ENCODE data around the gene KRT72. TPM values are rescaled to one million over a fixed set of nuclear protein-coding genes. Genes with fewer than 3 reads are reported as not detected.

KRT72 gene
- total RNA-seq, 2 experiments from 2014 or later: not detected

DNA sequence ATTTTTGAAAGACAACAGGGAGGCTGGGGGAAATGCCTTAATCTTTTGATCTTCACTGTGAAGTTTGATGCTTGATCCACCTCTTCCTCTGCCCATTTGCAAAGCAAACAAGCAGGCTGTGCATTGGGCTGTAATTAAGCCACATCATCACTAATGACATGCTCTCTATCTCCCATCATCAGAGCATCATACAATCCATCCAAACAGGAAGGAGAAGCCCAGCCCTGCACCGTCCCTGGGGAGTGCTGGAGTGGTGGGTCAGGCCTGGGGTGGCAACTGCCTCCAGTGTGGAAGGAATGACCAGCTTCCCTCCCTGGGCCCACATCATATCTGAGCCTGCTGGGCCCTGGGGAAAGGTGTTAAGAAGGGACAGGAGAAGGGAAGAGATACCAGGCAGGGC lies 20.8 kb downstream of the KRT72 start:
- Mint-ChIP-seq H3K4me1 (peaks cover 3% of the 10 kb centered on the region), H3K36me3 (ENCODE audit: low read depth) (no peaks in the 10 kb centered on the region), H3K9me3 (no peaks in the 10 kb centered on the region), H3K4me3 (no peak overlapping the region), H3K27me3 (peaks cover 9% of the 10 kb centered on the region), H3K27ac (no peak overlapping the region)
- CTCF ChIA-PET: interaction anchor here (9.1 to 11.7 kb wide), 2 partner anchors 292 to 299 kb away, joined by 100 to 134 read pairs; no protein-coding TSS in a partner anchor
- no peak for DNase-seq
- POLR2A ChIA-PET: no interaction called here

DNA sequence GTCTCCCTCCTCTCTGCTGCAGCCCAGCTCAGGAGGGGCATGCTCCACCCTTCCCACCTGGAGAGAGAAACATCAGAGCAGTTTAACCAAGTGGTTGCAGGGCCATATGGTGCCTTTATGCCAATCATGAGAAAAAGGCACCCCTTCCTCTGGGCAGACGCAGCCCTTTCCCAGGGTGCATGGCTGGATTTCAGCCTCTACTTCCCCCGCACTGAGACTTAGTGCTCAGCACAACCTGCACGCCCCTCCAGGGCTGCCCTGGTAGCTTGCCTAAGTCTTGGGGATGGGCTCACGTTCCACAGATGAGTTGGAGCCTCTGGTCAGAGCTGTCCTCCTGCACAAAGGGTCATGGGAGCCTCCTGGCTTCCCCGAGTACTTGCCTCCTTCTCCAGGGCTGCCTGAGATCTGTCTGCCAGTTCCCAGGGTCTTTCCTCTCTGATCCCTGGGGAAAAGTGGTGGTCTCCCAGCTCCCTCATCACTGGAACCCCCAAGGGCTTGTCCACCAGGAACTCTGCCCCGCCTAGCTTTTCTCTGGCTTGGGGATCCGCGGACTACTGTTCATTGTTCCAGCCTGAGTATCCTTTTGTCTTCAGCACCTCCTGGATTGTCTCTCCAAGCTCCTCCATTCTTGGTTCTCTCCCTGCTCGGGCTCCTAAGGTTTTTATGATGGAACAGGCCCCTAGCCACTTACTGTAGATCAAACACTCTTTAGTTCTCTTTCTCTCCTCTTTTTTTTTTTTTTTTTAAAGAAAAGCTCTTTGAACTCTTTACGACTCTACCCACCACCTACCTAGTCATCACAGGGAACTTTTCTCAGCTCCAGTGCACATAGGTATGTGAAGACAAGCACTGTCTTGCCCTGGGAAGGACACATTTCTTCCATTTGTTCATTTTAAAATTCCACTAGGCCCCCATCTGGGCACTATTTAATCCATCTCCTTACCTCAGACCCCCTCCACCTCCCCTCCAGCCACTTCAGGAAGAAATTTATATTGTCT lies 21.5 kb downstream of the KRT72 start:
- Mint-ChIP-seq H3K27me3 (peaks cover 9% of the 10 kb centered on the region), H3K36me3 (ENCODE audit: low read depth) (no peaks in the 10 kb centered on the region), H3K4me3 (no peak overlapping the region), H3K9me3 (no peaks in the 10 kb centered on the region), H3K4me1 (no peaks in the 10 kb centered on the region), H3K27ac (no peak overlapping the region)
- CTCF ChIA-PET: interaction anchor here (0.7 to 11.7 kb wide), 3 partner anchors 163 to 300 kb away, joined by 5 to 134 read pairs (median 100); no protein-coding TSS in a partner anchor
- POLR2A ChIA-PET: no interaction called here
- DNase-seq: no peak

DNA sequence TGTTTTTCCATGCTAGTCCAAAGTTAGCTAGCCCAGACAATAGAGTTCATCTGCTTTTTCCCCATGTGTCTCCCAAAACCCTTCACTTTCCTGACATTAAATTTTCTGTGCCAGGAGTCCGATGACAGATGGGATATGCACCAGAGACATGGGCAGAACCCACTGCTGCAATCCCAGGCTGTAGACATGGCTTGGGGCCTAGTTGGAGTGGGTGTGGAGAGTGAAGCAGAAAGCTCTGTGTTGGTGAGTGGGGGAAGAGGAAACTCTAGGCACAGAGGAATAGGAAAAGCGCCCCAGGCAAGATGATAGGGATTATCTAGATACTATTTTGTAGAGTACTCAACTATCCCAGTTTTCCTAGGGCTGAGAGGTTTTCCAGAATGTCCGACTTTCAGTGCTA lies 22.8 kb downstream of the KRT72 start:
- H3K4me3 Mint-ChIP-seq: no peak overlapping the region
- H3K36me3 Mint-ChIP-seq (ENCODE audit: low read depth): no peaks in the 10 kb centered on the region
- CTCF ChIA-PET: interaction anchor here (9.1 to 11.7 kb wide), 2 partner anchors 294 to 301 kb away, joined by 100 to 134 read pairs; no protein-coding TSS in a partner anchor
- H3K9me3 Mint-ChIP-seq: no peaks in the 10 kb centered on the region
- no peak for DNase-seq
- H3K27ac Mint-ChIP-seq: no peak overlapping the region
- POLR2A ChIA-PET: no interaction called here
- H3K4me1 Mint-ChIP-seq: no peaks in the 10 kb centered on the region
- peaks cover 9% of the 10 kb centered on the region for H3K27me3 Mint-ChIP-seq

DNA sequence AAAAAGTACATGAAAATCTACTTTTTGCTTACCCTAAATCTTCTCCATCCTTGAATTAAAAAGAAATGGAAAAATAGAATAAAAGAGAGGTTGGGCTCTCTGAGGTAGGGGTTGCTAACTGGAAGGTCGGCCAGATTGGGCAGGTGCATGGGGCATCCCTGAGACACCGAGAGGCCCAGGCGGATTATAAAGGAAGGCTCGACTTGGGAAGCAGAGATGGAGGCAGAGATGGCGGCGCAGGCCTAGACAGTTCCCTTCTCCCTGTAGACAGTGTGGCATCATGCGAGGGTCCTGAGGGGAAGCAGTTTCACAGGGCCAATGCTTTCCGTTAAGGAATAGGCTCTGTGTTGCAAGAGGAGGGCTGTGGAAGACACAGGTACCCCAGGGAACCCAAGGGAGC lies 23.9 kb downstream of the KRT72 start:
- H3K4me3 Mint-ChIP-seq: no peak overlapping the region
- CTCF ChIA-PET: interaction anchor here (1.0 to 11.7 kb wide), 2 partner anchors 293 to 302 kb away, joined by 3 to 134 read pairs; no protein-coding TSS in a partner anchor
- POLR2A ChIA-PET: no interaction called here
- no peaks in the 10 kb centered on the region for H3K36me3 Mint-ChIP-seq (ENCODE audit: low read depth)
- peaks cover 13% of the 10 kb centered on the region for H3K27me3 Mint-ChIP-seq
- H3K4me1 Mint-ChIP-seq: no peaks in the 10 kb centered on the region
- no peak for DNase-seq
- no peak overlapping the region for H3K27ac Mint-ChIP-seq
- H3K9me3 Mint-ChIP-seq: no peaks in the 10 kb centered on the region

DNA sequence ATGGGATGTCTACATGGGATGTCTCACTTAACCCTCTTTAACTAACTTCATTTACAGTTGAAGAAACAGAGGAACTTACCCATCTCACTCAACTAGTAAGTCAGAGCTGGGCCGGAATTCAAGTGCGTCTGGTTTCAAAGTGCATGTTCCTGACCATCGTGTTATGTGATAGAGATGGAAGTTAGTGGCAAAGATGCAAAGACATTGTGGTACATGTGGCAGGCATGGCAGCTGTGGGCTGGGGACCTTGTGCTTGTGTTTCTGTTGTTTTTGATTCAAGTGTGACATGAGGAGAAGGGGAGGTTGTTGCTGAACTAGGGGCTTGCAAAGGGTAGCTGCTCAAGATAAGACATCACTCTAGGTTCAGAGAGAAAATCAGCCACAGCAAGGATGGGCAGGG lies 25.3 kb downstream of the KRT72 start:
- no peak overlapping the region for H3K27ac Mint-ChIP-seq
- POLR2A ChIA-PET: no interaction called here
- DNase-seq: no peak

DNA sequence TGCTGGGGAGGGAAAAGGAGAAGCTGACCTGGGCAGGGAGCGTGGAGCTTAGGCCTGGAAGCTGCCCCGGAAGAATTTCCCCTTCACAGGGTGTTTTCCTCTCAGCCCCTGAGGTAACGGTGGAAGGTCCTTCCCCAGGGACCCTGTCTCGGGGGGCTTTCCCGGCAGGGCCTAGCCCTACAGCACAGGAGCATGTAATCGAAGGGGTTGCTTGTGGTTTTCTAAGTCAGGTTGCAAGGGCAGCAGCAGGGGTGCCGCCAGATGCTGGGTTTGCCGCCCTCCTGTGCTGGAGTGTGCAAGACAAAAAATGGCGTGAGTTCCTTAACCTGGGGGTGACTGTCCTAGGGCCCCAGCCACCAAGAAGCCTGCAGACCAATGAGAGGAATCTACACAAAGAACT lies 26.0 kb downstream of the KRT72 start:
- no peak overlapping the region for H3K4me3 Mint-ChIP-seq
- no peaks in the 10 kb centered on the region for H3K36me3 Mint-ChIP-seq (ENCODE audit: low read depth)
- H3K27ac Mint-ChIP-seq: no peak overlapping the region
- no peaks in the 10 kb centered on the region for H3K4me1 Mint-ChIP-seq
- H3K9me3 Mint-ChIP-seq: no peaks in the 10 kb centered on the region
- CTCF ChIA-PET: interaction anchor here (1.4 kb wide), 1 partner anchor 295 kb away, joined by 5 read pairs; no protein-coding TSS in a partner anchor
- H3K27me3 Mint-ChIP-seq: peaks cover 11% of the 10 kb centered on the region
- POLR2A ChIA-PET: no interaction called here
- DNase-seq: no peak

More for the DNA sequence above, 25.3 kb downstream of the KRT72 start:
- CTCF ChIA-PET: interaction anchor here (1.0 to 11.7 kb wide), 2 partner anchors 303 to 309 kb away, joined by 3 to 134 read pairs; no protein-coding TSS in a partner anchor
- Mint-ChIP-seq H3K4me3 (no peak overlapping the region), H3K9me3 (no peaks in the 10 kb centered on the region), H3K36me3 (ENCODE audit: low read depth) (no peaks in the 10 kb centered on the region), H3K27me3 (peaks cover 11% of the 10 kb centered on the region), H3K4me1 (no peaks in the 10 kb centered on the region)

DNA sequence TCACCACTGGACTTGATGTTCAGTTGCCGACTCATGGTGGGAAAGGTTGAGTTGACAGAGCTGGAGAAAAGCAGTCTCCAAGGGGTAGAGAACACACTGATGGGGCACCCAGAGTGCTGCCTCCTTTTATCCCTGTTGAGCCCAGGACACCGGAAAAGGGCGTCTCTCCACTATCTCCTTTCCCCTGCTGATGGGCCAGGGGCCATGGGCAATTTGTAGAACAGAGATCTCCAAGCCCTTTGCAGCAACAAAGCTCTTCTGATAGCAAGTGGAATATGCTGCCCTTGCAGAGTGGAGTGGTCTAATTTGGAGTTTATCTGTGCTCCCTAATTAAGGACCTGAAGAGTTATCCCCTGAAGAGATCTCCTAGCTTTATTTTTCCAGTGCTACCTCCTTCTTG lies 27.5 kb downstream of the KRT72 start, which contains the start of gene KRT74:
TSS of gene KRT74 (minus strand) at position 101 of the 400 bp plus-strand sequence. CDS start at position 35, 66 bp downstream.
- H3K9me3 Mint-ChIP-seq: no peaks in the 10 kb centered on the region
- POLR2A ChIA-PET: interaction anchor here (1.4 kb wide), 1 partner anchor 28 kb away, joined by 4 read pairs; no protein-coding TSS in a partner anchor
- no peak for DNase-seq
- peaks cover 11% of the 10 kb centered on the region for H3K27me3 Mint-ChIP-seq
- H3K36me3 Mint-ChIP-seq (ENCODE audit: low read depth): no peaks in the 10 kb centered on the region
- H3K27ac Mint-ChIP-seq: no peak within 1 kb of the TSS
- CTCF ChIA-PET: interaction anchor here (1.0 kb wide), 1 partner anchor 306 kb away, joined by 3 read pairs; no protein-coding TSS in a partner anchor
- no peak within 1 kb of the TSS for H3K4me3 Mint-ChIP-seq
- H3K4me1 Mint-ChIP-seq: no peaks in the 10 kb centered on the region

DNA sequence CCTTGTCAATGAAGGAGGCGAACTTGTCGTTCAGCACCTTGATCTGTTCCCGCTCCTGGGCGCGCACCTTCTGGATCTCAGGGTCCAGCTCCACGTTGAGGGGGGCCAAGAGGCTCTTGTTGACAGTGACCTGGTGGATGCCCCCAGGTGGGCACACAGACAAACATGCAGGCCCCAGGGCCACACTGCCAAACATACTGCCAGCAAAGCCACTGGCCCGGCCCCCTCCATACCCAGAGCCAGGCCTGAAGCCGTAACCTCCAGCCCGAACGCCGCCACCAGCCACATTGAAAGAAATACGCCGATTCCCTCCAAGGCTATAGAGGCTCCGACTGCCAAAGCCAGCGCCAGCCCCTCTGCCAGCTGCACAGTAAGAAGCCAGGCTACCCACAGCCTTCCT lies 28.0 kb downstream of the KRT72 start:
- peaks cover 11% of the 10 kb centered on the region for H3K27me3 Mint-ChIP-seq
- no peaks in the 10 kb centered on the region for H3K36me3 Mint-ChIP-seq (ENCODE audit: low read depth)
- ChIA-PET POLR2A (interaction anchor here (1.4 kb wide), 1 partner anchor 27 kb away, joined by 4 read pairs; no protein-coding TSS in a partner anchor), CTCF (interaction anchor here (1.0 kb wide), 1 partner anchor 307 kb away, joined by 3 read pairs; no protein-coding TSS in a partner anchor)
- no peak for DNase-seq
- no peaks in the 10 kb centered on the region for H3K4me1 Mint-ChIP-seq
- no peaks in the 10 kb centered on the region for H3K9me3 Mint-ChIP-seq
- H3K27ac Mint-ChIP-seq: no peak overlapping the region
- no peak overlapping the region for H3K4me3 Mint-ChIP-seq

DNA sequence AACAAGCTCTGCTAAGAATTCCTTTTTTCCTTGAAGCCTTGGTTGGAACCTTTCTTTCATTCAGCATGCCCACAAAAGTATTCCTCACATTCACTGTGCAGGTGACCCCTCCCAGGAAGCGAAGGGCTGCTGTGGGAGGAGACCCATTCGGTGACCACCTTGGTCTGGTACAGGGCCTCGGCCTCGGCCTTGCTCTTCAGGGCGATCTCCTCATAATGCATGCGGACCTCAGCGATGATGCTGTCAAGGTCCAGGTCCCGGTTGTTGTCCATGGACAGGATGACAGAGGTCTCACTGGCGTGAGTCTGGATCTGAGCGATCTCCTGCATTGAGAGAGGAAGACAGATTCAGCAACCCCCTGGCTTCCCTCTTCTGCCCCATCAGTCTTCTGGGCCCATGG lies 30.8 kb downstream of the KRT72 start:
- peaks cover 11% of the 10 kb centered on the region for H3K27me3 Mint-ChIP-seq
- H3K4me3 Mint-ChIP-seq: no peak overlapping the region
- DNase-seq: no peak
- H3K4me1 Mint-ChIP-seq: no peaks in the 10 kb centered on the region
- no peaks in the 10 kb centered on the region for H3K9me3 Mint-ChIP-seq
- CTCF ChIA-PET: interaction anchor here (1.1 kb wide), 1 partner anchor 15 kb away, joined by 3 read pairs; no protein-coding TSS in a partner anchor
- no peak overlapping the region for H3K27ac Mint-ChIP-seq
- no peaks in the 10 kb centered on the region for H3K36me3 Mint-ChIP-seq (ENCODE audit: low read depth)
- POLR2A ChIA-PET: no interaction called here

DNA sequence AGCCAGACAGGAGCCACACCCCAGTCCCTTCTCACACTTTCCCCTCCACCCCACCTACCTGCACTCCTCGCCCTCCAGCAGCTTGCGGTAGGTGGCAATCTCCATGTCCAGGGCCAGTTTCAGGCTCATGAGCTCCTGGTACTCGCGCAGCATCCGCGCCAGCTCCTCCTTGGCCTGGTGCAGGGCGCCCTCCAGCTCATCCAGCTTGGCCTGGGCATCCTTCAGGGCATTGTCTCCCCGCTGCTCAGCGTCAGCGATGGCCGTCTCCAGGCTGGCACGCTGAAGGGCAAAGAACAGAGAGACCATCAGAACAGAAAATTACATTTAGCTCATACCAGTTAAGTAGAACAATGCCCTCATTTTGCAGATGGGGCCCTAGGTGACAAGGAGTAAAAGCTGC lies 33.2 kb downstream of the KRT72 start:
- no peak for DNase-seq
- POLR2A ChIA-PET: no interaction called here
- Mint-ChIP-seq H3K4me3 (no peak overlapping the region), H3K4me1 (no peaks in the 10 kb centered on the region), H3K9me3 (no peaks in the 10 kb centered on the region), H3K27me3 (peaks cover 27% of the 10 kb centered on the region), H3K36me3 (ENCODE audit: low read depth) (no peaks in the 10 kb centered on the region), H3K27ac (no peak overlapping the region)
- CTCF ChIA-PET: no interaction called here

DNA sequence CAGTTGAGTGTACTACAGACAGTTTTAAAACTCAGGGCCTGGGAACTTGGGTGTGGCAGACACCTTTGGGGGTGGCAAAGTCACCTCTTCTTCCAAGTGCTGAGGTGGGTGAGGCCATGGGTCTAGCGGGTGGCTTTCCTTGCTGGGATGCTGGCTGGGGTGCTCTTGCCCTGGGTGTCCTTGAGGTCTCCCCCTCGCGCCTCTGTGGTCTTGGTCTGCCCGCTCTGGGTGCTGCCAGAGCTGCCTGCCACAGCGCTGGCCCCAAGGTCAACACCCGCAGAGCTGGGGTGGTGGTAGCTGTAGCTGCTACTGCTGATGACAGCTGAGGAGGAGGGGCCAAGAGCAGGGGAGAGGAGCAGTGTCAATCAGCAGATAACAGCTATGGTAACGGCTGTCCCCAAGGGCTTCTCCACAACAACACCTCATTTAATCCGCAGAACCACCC lies 34.4 kb downstream of the KRT72 start:
- no peaks in the 10 kb centered on the region for H3K36me3 Mint-ChIP-seq (ENCODE audit: low read depth)
- CTCF ChIA-PET: interaction anchor here (1.0 to 1.1 kb wide), 2 partner anchors 16 to 304 kb away, joined by 3 to 5 read pairs; no protein-coding TSS in a partner anchor
- H3K4me1 Mint-ChIP-seq: no peaks in the 10 kb centered on the region
- POLR2A ChIA-PET: no interaction called here
- H3K27me3 Mint-ChIP-seq: peaks cover 23% of the 10 kb centered on the region
- no peaks in the 10 kb centered on the region for H3K9me3 Mint-ChIP-seq
- H3K27ac Mint-ChIP-seq: no peak overlapping the region
- DNase-seq: no peak
- H3K4me3 Mint-ChIP-seq: no peak overlapping the region

DNA sequence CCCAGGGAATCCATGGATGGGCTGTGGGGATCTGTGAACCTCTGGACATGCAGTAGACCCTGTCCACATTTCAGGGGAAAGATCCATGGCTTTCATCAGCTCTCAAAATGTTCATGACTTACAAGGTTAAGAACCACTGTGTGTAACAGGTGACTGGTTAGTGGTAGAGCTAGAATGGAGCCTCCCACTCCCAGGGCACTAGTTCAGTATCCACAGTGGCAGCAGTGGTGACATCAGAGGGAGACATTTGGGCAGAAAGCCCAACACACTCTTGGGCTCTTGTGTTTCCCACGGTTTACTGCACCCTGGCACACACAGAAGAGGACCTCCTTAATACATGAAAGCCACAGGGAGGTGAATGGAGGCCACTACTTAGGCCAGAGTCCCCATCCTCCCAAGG lies 36.7 kb downstream of the KRT72 start:
- H3K9me3 Mint-ChIP-seq: no peaks in the 10 kb centered on the region
- H3K4me3 Mint-ChIP-seq: no peak overlapping the region
- H3K4me1 Mint-ChIP-seq: no peaks in the 10 kb centered on the region
- DNase-seq: no peak
- ChIA-PET POLR2A (no interaction called here), CTCF (no interaction called here)
- H3K27me3 Mint-ChIP-seq: peaks cover 31% of the 10 kb centered on the region
- no peaks in the 10 kb centered on the region for H3K36me3 Mint-ChIP-seq (ENCODE audit: low read depth)
- H3K27ac Mint-ChIP-seq: no peak overlapping the region

DNA sequence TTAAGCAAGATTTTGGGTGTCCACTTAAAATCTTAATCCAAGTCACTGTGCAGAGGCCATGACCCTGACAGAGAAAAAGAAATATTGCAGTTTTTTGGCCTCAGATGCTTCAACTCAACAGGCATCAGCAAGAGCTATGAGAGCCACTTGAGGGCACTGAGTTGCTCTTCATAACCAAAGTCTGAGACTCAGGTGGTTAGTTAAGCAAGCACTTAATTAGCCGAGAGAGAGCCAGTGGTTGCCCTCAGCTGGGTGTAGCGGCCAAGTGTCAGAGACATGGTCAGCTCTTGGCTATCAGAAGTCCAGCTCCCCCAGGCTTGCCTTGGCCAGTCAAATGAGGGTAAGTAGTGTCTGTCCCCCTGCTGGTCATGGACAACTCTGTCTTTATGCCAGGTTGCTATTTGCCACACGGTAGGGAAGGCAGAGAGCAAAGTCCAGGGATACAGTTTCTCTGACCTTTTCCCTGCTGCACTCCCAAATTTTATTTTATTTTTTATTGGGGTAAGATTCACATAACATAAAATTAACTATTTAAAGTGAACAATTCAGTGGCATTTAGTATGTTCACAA lies 39.3 kb downstream of the KRT72 start:
- DNase-seq: no peak
- H3K27me3 Mint-ChIP-seq: peaks cover 31% of the 10 kb centered on the region
- H3K27ac Mint-ChIP-seq: no peak overlapping the region
- POLR2A ChIA-PET: no interaction called here
- CTCF ChIA-PET: interaction anchor here (1.1 to 1.3 kb wide), 2 partner anchors 189 to 319 kb away, joined by 4 to 5 read pairs; no protein-coding TSS in a partner anchor
- H3K4me1 Mint-ChIP-seq: no peaks in the 10 kb centered on the region
- no peak overlapping the region for H3K4me3 Mint-ChIP-seq
- no peaks in the 10 kb centered on the region for H3K36me3 Mint-ChIP-seq (ENCODE audit: low read depth)
- no peaks in the 10 kb centered on the region for H3K9me3 Mint-ChIP-seq
